Cerebellar cortex (tissue), 1 donor: ENCODE results near the gene GALNT12.

Experiments
- DNase-seq: peaks from one replicate; pipeline ENCODE4 v3.0.0-alpha.2; 2015; ENCODE audit warnings: low spot score

GALNT12 gene

GRCh38 chr9:98880311-98881015 lies 73.0 kb downstream of the GALNT12 start:
- DNase-seq, result no peak

GRCh38 chr9:98881356-98881755 lies 73.9 kb downstream of the GALNT12 start:
- no peak for DNase-seq

GRCh38 chr9:98881836-98882568 lies 74.5 kb downstream of the GALNT12 start:
- no peak for DNase-seq

GRCh38 chr9:98882569-98882923 lies 75.1 kb downstream of the GALNT12 start:
- no peak for DNase-seq

- no peak for DNase-seq
These were observed 75.8 kb downstream of the GALNT12 start for GRCh38 chr9:98883276-98883675.

- DNase-seq, result no peak
These were observed 77.4 kb downstream of the GALNT12 start for GRCh38 chr9:98884849-98885248.

GRCh38 chr9:98885575-98886295 lies 78.3 kb downstream of the GALNT12 start:
- DNase-seq, result no peak

- no peak for DNase-seq
These were observed 79.3 kb downstream of the GALNT12 start for GRCh38 chr9:98886691-98887229.

GRCh38 chr9:98887918-98888510 lies 80.5 kb downstream of the GALNT12 start:
- no peak for DNase-seq

GRCh38 chr9:98888801-98889421 lies 81.4 kb downstream of the GALNT12 start:
- DNase-seq, result no peak

- peak; percentile 69 for DNase-seq
These were observed 82.8 kb downstream of the GALNT12 start for GRCh38 chr9:98890256-98890655.

GRCh38 chr9:98892288-98892687 lies 84.8 kb downstream of the GALNT12 start:
- no peak for DNase-seq

- no peak for DNase-seq
These were observed 85.2 kb downstream of the GALNT12 start for GRCh38 chr9:98892690-98893089.

- no peak for DNase-seq
These were observed 86.7 kb downstream of the GALNT12 start for GRCh38 chr9:98894171-98894570.

GRCh38 chr9:98894761-98895160 lies 87.3 kb downstream of the GALNT12 start:
- DNase-seq, result no peak

GRCh38 chr9:98896632-98897031 lies 89.2 kb downstream of the GALNT12 start:
- no peak for DNase-seq

GRCh38 chr9:98897745-98898144 lies 90.3 kb downstream of the GALNT12 start:
- no peak for DNase-seq

GRCh38 chr9:98899408-98900056 lies 92.1 kb downstream of the GALNT12 start:
- DNase-seq, result no peak
